ENCODE results near the gene CDS2. TPM values are rescaled to one million over a fixed set of nuclear protein-coding genes. Genes with fewer than 3 reads are reported as not detected.

CDS2 gene
- total RNA-seq, 1 donor from 2014 or later: 36.9 TPM

DNA sequence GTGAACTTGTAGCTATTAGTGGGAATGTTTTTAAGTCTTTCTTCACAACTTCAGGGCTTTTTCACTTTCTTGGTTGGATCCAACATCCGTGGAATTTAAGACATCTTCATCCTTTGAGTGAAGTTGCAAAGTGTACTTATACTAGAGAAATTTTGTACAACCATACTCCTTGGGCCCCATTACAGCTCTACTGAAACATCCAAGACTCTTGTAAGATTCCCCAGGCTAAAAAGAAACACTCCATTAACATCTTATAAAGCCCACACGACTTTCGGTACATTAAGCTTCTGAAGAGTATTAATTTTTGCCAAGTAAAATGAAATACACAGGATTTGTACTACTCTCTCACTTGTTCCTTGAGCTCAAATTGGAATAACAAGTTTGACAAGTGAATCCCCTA lies 12.4 kb upstream of the CDS2 start:
- no peak for DNase-seq (ENCODE audit: low read depth)
- Histone ChIP-seq H3K27me3 (ENCODE audit: control insufficient read depth, insufficient read depth, low read length) (no peaks in the 10 kb centered on the region), H3K36me3 (ENCODE audit: control insufficient read depth, insufficient read depth, low read length) (no peaks in the 10 kb centered on the region), H3K4me3 (ENCODE audit: low read depth, low read length) (no peak overlapping the region)
- TF ChIP-seq, protein P1, sequence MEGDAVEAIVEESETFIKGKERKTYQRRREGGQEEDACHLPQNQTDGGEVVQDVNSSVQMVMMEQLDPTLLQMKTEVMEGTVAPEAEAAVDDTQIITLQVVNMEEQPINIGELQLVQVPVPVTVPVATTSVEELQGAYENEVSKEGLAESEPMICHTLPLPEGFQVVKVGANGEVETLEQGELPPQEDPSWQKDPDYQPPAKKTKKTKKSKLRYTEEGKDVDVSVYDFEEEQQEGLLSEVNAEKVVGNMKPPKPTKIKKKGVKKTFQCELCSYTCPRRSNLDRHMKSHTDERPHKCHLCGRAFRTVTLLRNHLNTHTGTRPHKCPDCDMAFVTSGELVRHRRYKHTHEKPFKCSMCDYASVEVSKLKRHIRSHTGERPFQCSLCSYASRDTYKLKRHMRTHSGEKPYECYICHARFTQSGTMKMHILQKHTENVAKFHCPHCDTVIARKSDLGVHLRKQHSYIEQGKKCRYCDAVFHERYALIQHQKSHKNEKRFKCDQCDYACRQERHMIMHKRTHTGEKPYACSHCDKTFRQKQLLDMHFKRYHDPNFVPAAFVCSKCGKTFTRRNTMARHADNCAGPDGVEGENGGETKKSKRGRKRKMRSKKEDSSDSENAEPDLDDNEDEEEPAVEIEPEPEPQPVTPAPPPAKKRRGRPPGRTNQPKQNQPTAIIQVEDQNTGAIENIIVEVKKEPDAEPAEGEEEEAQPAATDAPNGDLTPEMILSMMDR (IDR thresholded peaks at IDR 0.05; ENCODE audit: insufficient read depth, low read length, poor library complexity, severe bottlenecking): no peak

DNA sequence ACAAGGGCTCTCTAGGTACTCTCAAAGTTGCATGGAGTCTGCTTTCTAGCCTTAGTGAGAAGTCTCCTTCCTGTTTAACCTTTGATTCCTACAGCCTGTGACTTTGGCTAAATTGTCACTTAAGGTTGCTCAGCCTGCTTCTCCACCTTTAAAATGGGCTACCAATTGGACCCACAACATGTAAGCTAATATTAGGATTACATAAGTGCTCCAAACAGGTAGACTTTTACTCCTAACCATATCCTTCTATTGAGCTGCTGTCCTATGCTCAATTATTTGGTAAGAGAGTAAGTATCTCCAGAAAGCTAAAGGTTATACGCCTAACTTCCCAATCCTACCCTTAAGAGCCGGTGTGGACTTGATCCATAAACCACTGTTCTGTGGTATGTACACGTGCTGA lies 9.9 kb upstream of the CDS2 start:
- TF ChIP-seq, protein P1 (IDR thresholded peaks at IDR 0.05; ENCODE audit: insufficient read depth, low read length, poor library complexity, severe bottlenecking): no peak
- no peaks in the 10 kb centered on the region for H3K27me3 ChIP-seq (ENCODE audit: control insufficient read depth, insufficient read depth, low read length)
- DNase-seq (ENCODE audit: low read depth): no peak
- H3K36me3 ChIP-seq (ENCODE audit: control insufficient read depth, insufficient read depth, low read length): no peaks in the 10 kb centered on the region
- H3K4me3 ChIP-seq (ENCODE audit: low read depth, low read length): no peak overlapping the region

DNA sequence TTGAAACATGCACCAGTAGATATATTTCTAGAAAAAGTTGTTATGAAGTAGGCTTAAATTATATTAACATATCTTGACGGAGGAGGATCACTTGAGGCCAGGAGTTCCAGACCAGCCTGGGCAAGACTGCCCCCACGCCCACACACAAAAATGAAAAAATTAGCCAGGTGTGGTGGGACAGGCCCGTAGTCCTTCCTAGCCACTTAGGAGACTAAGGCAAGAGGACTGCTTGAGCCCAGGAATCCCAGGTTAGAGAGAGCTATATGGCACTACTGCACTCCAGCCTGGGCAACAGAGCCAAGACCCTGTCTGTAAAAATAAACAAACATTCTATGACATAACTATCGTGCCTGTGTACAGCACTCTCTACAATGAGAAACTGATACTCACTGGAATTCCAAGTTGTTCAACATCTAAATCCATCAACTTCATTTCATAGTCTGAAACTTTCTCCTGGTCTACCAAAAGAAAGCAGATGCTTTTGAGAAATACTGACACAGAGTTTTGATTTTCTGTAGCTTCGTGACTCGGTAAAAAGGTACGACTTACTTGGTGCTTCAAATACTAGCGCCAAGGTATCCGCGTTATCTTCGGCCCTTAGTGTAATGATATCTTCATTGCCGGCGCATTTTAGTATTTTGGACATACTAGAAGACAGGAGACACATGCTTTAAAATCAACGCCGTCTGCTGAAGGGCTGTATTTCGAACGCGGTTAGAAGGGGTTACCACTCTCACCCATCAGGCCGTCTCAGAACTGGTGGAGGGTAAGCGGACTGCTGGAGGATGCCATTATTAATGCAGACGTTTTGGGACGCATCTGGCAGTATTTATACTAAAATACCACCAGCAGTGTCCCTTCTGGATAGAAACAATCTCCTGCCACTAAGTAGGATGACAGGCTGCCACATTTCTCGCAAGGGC lies 8.3 kb upstream of the CDS2 start:
- TF ChIP-seq, protein P1 (IDR thresholded peaks at IDR 0.05; ENCODE audit: insufficient read depth, low read length, poor library complexity, severe bottlenecking): no peak
- DNase-seq (ENCODE audit: low read depth): no peak
- Histone ChIP-seq H3K27me3 (ENCODE audit: control insufficient read depth, insufficient read depth, low read length) (no peaks in the 10 kb centered on the region), H3K4me3 (ENCODE audit: low read depth, low read length) (peak overlapping the region; percentile 73), H3K36me3 (ENCODE audit: control insufficient read depth, insufficient read depth, low read length) (no peaks in the 10 kb centered on the region)

DNA sequence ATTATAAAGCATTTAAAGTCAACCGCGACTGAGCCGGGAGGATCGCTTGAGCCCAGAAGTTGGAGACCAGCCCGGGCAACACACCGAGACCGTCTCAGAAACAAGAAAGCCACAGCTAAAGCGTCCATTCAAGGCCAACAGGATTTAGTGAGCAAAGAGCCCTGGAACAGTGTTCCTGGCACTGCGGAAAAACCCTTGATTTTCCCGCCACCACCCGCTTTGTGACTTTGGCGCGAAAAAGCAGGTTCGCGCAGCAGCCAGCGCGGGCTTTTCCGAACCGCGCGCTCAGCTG lies 7.7 kb upstream of the CDS2 start:
- H3K36me3 ChIP-seq (ENCODE audit: control insufficient read depth, insufficient read depth, low read length): no peaks in the 10 kb centered on the region
- TF ChIP-seq, protein P1 (IDR thresholded peaks at IDR 0.05; ENCODE audit: insufficient read depth, low read length, poor library complexity, severe bottlenecking): no peak
- peak overlapping the region; percentile 73 for H3K4me3 ChIP-seq (ENCODE audit: low read depth, low read length)

DNA sequence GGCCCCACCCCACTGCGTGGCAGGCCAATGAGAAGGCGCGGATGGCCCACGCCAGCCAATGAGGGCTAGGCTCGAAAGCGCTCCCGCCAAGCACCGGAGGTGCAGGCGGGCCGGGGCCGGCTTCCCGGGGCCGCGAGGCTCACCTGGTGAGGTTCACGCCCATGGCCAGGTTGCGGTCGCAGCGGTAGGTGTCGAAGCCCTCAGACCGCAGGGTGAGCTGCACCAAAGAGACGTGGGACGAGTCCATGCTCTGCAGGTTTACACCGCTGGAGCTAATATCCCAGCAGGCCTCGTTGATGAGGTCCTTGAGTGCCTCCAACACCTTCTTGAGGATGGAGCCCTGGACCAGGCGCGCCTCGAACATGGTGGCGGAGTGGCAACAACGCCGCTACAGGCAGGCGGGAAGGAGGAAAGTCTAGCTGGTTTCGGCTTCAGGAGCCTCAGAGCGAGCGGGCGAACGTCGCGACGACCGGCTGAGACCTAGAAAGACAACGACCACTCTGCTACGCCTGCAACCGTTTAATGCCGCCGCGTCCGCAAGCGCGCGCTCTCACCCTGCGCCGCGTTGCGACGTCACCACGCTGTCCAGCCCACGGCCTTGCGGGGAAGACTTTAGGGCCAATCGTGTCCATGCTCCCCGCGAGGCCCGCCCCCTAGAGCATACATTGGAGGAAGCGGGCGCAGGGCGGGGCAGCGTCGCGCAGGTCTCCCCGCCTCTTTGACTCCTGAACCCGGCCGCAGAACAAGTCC lies 7.2 kb upstream of the CDS2 start, which contains the start of gene PCNA:
PCNA (minus strand) TSS at position 524 of the 750 bp plus-strand sequence; CDS start at position 364, 160 bp downstream.
- Histone ChIP-seq H3K27me3 (ENCODE audit: control insufficient read depth, insufficient read depth, low read length) (no peaks in the 10 kb centered on the region), H3K36me3 (ENCODE audit: control insufficient read depth, insufficient read depth, low read length) (no peaks in the 10 kb centered on the region), H3K4me3 (ENCODE audit: low read depth, low read length) (peak within 1 kb of the TSS; percentile 73)
- DNase-seq (ENCODE audit: low read depth): peak; percentile 88
- TF ChIP-seq, protein P1 (IDR thresholded peaks at IDR 0.05; ENCODE audit: insufficient read depth, low read length, poor library complexity, severe bottlenecking): no peak

More for the DNA sequence above, 7.7 kb upstream of the CDS2 start:
- H3K27me3 ChIP-seq (ENCODE audit: control insufficient read depth, insufficient read depth, low read length): no peaks in the 10 kb centered on the region
- DNase-seq (ENCODE audit: low read depth): no peak
